Bronchial epithelial cell (primary cell): Measurements from ENCODE around the gene R3HDM2. TPM values are rescaled to one million over a fixed set of nuclear protein-coding genes. Genes with fewer than 3 reads are reported as not detected.

ENCODE experiments used
- DNase-seq: peaks from one replicate; pipeline ENCODE4 v3.0.0-alpha.2; 2010; ENCODE audit warnings: low read depth
- FAIRE-seq: peaks from 2 replicates; lab custom pipeline; 2011; peaks lifted over from hg19 to GRCh38; lab: Jason Lieb, UNC
- H3K27me3 ChIP-seq: 2 replicates; pipeline ENCODE4 v1.5.1; 2011; ENCODE audit warnings: low read length; ENCODE audit not compliant: control insufficient read depth, insufficient read depth
- H3K36me3 ChIP-seq: 2 replicates; pipeline ENCODE4 v1.5.1; 2011; ENCODE audit warnings: low read length; ENCODE audit not compliant: control insufficient read depth, insufficient read depth
- H3K4me3 ChIP-seq: 2 replicates; pipeline ENCODE4 v1.5.1; 2011; ENCODE audit warnings: mild to moderate bottlenecking, low read depth, low read length, control low read depth
- CTCF ChIP-seq: IDR thresholded peaks from 2 replicates; pipeline ENCODE4 v1.5.1; 2011; ENCODE audit warnings: mild to moderate bottlenecking, moderate library complexity, low read length, control low read depth, inconsistent platforms; ENCODE audit not compliant: insufficient read depth, severe bottlenecking
- total RNA-seq: library from RNA; depleted of rRNA; stranded (reverse); fragments of >200 nt; gene quantifications from 2 replicates; pipeline ENCODE4 v1.2.1, GENCODE V29; 2014

Gene R3HDM2
- total RNA-seq, 1 donor from 2014 or later = 5.5 TPM

GRCh38 chr12:57464569-57464968 lies 33.7 kb upstream of the R3HDM2 start:
- Histone ChIP-seq H3K27me3 (peaks cover 10% of the 10 kb centered on the region), H3K36me3 (no peaks in the 10 kb centered on the region), H3K4me3 (no peak overlapping the region)
- FAIRE-seq (no peak), DNase-seq (no peak)
- TF ChIP-seq CTCF = no peak

GRCh38 chr12:57462912-57463253 lies 32.0 kb upstream of the R3HDM2 start:
- no peak for FAIRE-seq
- no peak overlapping the region for H3K4me3 ChIP-seq

GRCh38 chr12:57462251-57462911 lies 31.5 kb upstream of the R3HDM2 start:
- DNase-seq = peak; percentile 84
- peak; percentile 92 for TF ChIP-seq CTCF
- Histone ChIP-seq H3K4me3 (peak overlapping the region; percentile 53), H3K36me3 (no peaks in the 10 kb centered on the region), H3K27me3 (peaks cover 5% of the 10 kb centered on the region)
- no peak for FAIRE-seq

More at GRCh38 chr12:57462912-57463253, 32.0 kb upstream of the R3HDM2 start:
- Histone ChIP-seq H3K36me3 (no peaks in the 10 kb centered on the region), H3K27me3 (peaks cover 8% of the 10 kb centered on the region)
- DNase-seq = no peak
- no peak for TF ChIP-seq CTCF

- TF ChIP-seq CTCF = no peak
- no peak for FAIRE-seq
- DNase-seq = no peak
- peaks cover 5% of the 10 kb centered on the region for H3K27me3 ChIP-seq
- H3K4me3 ChIP-seq = peak overlapping the region; percentile 53
- no peaks in the 10 kb centered on the region for H3K36me3 ChIP-seq
These were observed 31.0 kb upstream of the R3HDM2 start for GRCh38 chr12:57461917-57462250.

- DNase-seq = no peak
- TF ChIP-seq CTCF = no peak
These were observed 30.6 kb upstream of the R3HDM2 start for GRCh38 chr12:57461276-57461916.

GRCh38 chr12:57460841-57461275 lies 30.0 kb upstream of the R3HDM2 start:
- Histone ChIP-seq H3K27me3 (peaks cover 5% of the 10 kb centered on the region), H3K36me3 (no peaks in the 10 kb centered on the region), H3K4me3 (peak overlapping the region; percentile 53)
- no peak for DNase-seq
- no peak for FAIRE-seq
- TF ChIP-seq CTCF = no peak

More at GRCh38 chr12:57461276-57461916, 30.6 kb upstream of the R3HDM2 start:
- H3K4me3 ChIP-seq = peak overlapping the region; percentile 53
- FAIRE-seq = no peak
- peaks cover 5% of the 10 kb centered on the region for H3K27me3 ChIP-seq
- H3K36me3 ChIP-seq = no peaks in the 10 kb centered on the region
